SH-SY5Y (cell line): ENCODE data around the gene RHBG.

Source experiments
- GATA2 ChIP-seq: IDR thresholded peaks from 2 replicates; pipeline ENCODE4 v1.6.1; 2011; ENCODE audit warnings: mild to moderate bottlenecking, low read depth, low read length
- GATA3 ChIP-seq: IDR thresholded peaks from 2 replicates; pipeline ENCODE4 v1.6.1; 2011; ENCODE audit warnings: low read depth, mild to moderate bottlenecking, low read length, moderate library complexity

The RHBG gene

DNA sequence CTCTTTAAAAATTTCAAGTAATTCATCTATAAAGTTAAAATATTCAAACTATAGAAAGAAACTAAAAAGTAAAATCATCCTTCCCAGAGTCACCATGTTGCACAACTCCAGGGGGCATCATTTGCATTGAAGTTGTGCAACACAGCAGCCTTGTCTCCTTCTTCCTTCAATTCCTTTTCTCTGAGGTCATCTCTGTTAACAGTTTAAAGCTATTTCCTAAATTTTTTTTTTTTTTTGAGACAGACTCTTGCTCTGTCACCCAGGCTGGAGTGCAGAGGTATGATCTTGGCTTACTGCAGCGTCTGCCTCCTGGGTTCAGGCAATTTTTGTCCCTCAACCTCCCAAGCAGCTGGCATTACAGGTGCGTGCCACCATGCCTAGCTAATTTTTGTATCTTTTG, 7.1 kb downstream of the RHBG start:
- TF ChIP-seq GATA3, result no peak
- no peak for TF ChIP-seq GATA2

DNA sequence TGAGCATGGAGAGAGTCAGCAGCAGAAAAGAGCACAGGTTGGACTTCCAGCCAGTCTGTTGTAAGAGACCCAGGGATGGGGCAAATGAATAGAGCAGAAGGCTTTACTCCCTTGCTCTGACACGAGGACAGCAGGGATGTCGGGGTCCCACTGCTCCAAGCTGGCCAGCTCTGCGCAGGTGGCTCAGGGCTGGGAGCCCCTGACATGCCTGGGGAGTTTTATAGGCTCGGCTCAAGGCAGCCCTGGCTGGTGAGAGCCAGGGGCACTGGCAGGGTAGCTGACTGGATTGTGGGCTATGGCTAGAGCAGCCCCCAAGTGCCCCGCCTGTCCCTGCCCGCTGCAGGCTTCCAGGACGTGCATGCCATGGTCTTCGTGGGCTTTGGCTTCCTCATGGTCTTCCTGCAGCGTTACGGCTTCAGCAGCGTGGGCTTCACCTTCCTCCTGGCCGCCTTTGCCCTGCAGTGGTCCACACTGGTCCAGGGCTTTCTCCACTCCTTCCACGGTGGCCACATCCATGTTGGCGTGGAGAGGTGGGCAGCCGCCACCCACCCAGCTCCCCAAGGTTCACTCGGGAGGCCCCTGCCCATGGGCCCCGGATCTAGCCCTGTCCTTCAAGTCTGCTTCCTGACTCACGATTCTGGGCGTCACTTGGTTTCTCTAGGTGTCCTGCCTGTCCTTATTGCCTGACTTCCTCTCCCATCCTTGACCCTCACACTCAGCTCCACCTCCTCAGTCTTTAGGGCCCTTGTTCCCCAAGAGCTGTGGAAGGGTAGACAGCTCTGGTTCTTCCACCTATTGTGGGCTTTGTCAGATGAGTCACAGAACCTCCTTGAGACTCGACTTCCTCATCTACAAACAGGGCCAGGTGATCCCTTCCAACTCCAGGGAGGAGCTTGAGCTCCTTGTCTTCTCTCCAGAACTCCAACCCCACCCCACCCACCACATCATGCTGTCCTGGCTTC, 8.2 kb downstream of the RHBG start:
- no peak for TF ChIP-seq GATA2
- TF ChIP-seq GATA3, result no peak

DNA sequence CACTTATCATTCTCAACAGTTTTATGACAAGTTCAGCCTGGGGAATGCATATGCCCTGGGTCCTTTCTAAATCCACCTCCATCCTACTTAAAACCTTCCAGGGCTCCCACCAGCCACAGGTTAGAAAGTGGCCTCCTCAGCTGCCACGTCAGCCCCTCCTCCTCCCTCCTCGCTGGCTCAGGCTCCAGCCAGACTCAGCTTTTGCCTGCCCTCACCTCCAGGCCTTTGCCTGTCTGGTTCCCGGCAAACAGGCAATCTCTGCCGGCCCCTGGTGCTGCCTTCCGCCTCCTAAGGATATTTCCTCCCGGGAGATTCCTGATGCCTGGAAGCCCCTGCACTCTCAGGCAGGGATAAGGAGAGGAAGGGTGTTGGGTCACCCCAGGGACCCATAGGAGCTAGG, 9.5 kb downstream of the RHBG start:
- TF ChIP-seq GATA2, result no peak
- TF ChIP-seq GATA3, result no peak

DNA sequence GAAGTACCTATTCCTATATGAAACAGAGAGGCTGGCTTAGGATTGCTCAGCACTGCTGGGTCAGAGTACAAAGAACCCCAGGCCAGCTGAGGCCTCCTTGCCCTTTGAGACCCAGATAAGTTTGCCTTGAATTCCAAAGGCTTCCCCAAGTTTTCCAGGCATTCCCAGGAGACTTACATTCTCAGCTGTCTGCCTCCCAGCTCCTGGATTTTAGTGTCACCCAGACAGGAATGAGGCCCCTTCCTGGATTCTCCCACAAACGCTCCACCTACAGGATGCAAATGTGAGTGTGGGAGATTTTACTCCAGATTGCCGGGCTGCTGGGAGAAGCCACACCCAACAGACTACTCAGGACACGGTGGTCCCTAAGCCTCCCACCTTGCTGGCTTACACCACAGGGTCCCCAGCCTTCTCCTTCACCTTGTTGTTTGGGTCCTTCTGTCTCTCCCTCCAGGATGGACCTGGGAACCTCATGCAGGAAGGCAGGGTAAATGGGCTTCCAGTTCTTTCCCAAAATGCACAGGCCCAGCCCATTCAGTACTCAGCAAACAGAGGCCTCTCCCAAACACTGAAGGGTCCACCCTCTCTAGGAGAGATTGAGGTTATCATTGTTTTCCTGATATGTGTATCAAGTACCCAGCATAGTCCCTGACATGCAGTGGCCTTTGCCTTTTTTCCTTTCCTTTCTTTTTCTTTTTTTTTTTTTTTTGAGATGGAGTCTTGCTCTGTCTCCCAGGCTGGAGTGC, 10.6 kb downstream of the RHBG start:
- TF ChIP-seq GATA3 (no peak), GATA2 (peak; percentile 46; the same call in 1 of the 2 replicates)

DNA sequence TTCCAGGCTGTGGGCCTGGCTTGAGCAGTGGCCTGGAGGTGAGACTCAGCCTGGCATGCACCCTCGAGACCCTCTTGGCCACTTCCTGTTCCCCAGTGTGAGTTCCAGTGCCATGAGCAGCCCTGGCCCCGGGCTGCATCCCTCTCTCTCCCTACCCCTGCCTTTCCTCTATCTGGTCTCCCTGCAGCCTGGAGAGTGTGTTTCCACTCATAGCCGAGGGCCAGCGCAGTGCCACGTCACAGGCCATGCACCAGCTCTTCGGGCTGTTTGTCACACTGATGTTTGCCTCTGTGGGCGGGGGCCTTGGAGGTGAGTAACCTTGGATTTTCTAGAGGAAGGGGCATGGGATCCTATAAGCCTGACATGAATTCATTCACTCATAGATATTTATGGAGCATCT, 13.6 kb downstream of the RHBG start:
- no peak for TF ChIP-seq GATA3
- no peak for TF ChIP-seq GATA2

DNA sequence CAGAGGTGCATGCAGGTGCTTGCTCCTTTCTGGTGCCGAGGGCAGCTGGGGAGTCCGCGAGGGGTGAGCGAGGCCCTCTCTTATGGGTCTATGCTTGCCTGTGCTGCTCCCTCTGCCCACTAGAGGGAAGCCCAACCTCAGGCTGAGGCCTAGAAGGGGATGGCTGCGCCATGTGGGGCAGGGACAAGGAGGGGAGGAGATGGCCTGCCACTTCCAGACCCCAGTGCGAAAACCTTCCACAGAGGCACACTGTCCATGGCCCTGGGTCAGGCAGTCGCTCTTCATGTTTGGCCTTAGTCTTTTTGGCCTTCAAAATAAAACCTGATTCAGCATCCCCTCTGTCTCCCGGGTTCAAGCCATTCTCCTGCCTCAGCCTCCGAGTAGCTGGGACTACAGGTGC, 14.0 kb downstream of the RHBG start:
- TF ChIP-seq GATA3 (no peak), GATA2 (no peak)

DNA sequence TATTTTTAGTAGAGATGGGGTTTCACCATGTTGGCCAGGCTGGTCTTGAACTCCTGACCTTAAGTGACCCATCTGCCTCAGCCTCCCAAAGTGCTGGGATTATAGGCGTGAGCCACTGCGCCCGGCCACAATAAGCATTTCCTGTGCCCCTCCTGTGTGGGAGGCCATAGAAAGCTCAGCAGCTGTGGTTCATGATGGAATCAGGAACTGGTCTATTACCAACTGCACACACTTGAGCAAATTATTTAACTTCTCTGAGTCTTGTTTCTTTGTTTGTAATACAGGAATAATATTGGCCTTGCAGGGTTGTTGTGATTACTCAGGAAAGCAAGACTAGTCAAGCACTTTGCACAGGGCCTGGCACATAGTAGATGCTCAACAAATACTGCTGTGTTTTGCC, 15.0 kb downstream of the RHBG start:
- TF ChIP-seq GATA3 (no peak), GATA2 (no peak)

DNA sequence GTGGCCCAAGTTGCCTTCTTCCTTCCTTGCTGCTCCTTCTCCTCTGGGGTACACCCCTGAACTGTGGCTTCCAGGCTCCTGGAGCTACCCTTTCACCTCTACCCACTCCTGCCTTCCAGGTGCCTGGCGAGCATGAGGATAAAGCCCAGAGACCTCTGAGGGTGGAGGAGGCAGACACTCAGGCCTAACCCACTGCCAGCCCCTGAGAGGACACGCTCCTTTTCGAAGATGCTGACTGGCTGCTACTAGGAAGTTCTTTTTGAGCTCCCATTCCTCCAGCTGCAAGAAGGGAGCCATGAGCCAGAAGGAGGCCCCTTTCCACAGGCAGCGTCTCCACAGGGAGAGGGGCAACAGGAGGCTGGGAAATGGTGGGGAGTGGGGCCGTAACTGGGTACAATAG, 15.6 kb downstream of the RHBG start:
- no peak for TF ChIP-seq GATA3
- no peak for TF ChIP-seq GATA2

DNA sequence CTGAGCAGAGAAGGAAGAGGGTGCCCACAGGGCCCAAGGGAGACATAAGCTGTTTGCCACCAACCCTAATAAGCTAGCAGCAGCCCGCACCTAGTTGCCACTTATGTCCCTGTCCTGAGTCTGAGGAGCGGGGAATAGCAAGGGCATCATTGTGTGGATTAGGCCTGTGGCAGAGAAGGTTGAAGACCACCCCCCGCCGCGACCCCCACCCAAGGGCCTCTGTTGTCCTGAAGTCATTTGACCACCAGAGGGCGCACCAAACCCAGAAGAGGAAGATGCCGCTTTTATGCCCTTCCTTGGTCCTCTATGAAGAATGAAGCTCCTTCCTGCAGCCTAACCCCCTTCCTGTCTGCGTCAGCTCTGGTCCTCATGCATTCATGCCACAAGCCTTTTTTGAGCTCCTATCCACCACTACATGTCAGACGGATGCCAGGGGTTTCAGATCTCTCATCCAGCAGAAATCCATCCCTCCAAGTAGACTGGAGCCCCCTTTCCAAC, 16.6 kb downstream of the RHBG start:
- TF ChIP-seq GATA3, result no peak
- no peak for TF ChIP-seq GATA2

DNA sequence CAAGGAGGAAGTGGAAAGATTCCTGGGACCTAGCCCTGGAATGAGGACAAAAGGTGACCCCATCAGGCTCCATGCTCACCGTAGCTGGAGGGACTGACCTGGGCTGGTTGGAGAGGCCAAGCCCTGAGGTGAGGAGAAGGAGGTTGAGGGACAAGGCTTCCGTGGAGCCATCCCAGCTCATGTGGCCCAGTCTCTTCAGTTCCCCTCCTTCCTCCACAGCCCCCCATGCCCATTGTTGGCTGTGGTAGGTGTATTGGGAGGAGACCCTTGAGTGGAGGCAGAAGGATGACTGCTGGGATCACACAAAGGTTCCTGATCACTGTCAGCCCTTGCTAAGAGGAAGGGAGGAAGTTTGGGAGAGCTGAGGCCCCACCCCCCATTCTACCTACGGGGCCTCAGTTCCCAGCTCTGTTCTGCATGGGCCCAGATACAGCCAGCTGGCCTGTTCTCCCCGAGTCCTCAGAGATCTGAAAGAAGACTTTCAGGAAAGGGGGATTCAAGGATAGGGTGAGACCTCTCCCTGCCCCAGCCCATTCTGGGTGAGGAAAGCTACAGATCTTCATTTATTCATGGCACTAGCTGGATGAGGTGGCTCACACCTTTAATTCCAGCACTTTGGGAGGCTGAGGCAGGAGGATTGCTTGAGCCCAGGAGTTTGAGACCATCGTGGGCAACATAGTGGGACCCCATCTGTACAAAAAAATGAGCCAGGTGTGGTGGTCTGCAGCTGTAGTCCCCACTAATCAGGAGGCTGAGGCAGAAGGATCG, 17.3 kb downstream of the RHBG start:
- no peak for TF ChIP-seq GATA3
- no peak for TF ChIP-seq GATA2

DNA sequence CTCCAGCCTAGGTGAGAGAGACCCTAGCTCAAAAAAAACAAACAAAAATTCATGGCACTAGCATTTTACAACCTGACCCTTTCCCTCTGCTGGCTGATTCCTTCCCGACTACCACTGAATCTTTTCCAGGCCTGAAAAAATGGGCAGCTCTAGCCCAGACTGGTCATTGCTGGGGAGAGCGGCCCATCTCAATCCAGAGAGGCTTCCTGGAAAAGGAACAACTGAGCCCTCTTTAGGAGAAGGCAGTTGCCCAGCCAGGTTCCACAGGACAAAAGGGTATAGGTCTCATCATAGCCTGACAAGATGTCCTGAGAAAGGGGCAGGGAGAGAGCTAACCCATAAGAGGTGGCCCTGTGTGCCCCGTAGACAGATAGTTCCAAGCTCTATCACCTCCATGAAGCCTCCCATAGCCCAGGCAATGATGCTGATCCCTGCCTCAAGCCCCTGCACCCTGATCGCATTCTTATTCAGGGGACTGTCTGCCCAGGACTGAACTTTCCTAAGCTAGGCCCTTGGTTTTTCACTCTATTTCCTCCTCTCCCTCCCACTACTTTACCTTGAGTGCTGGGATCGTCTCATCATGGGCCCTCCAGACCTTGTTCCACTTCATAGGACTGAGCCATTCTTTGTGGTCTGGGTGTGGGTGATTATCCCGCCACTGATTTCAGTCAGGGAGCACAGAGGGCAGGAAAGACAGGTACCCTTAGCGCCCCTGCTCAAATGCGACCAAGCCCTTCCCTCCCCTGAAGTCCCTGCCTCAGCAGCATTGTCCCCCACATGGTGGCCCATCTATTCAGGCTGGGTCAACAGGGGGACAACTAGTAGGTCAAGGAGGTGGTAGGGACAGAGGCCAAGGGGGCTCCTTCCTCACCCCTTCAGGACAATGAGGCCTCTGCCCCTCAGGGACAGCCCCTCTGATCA, 18.2 kb downstream of the RHBG start:
- TF ChIP-seq GATA3 (no peak), GATA2 (no peak)

DNA sequence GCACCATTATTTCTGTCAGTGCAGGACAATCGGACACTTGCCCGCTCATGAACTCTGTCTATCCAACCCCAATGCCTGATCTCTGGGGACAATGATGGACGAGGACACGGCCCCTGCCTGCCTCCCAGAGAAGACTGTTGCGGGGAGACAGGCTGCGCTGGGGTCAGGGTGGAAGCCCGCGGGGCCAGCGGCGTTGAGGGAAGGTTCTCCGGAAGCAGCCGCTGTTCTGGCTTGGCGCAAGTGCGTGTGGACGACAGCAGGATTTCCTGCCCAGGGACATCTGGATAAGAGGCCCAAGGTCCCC, 18.8 kb downstream of the RHBG start:
- no peak for TF ChIP-seq GATA3
- no peak for TF ChIP-seq GATA2
